Activated B cell treated with CpG ODN at 0.5 μM for 24 hours (primary cell): ENCODE data around the gene EXOSC1. TPM values are rescaled to one million over a fixed set of nuclear protein-coding genes. Genes with fewer than 3 reads are reported as not detected.

ENCODE experiments used
- ATAC-seq: fragments of 200-7000 bp; cut with Tn5 transposase; one replicate; pipeline ENCODE4 v1.10.0; 2021; ENCODE audit warnings: low read depth, mild to moderate bottlenecking, moderate library complexity
- CTCF ChIA-PET: fragments of 350-600 bp; sonication (Branson Sonifier 250); formaldehyde crosslinking; loops from one replicate; lab custom pipeline; 2021; ENCODE audit warnings: antibody characterized with exemption; lab: Charles Lee
- POLR2A ChIA-PET: fragments of 350-600 bp; sonication (Branson Sonifier 250); formaldehyde crosslinking; loops from one replicate; lab custom pipeline; 2021; ENCODE audit warnings: antibody characterized with exemption; lab: Charles Lee
- DNase-seq: peaks from one replicate; pipeline ENCODE4 v3.0.0; 2022
- H3K27ac Mint-ChIP-seq: one replicate; pipeline ENCODE4 v1.8.0; 2020; ENCODE audit warnings: mixed read lengths
- H3K27me3 Mint-ChIP-seq: one replicate; pipeline ENCODE4 v1.8.0; 2021; ENCODE audit warnings: mixed read lengths
- H3K36me3 Mint-ChIP-seq: one replicate; pipeline ENCODE4 v1.8.0; 2021; ENCODE audit warnings: low read depth, mixed read lengths
- H3K4me1 Mint-ChIP-seq: one replicate; pipeline ENCODE4 v1.8.0; 2021; ENCODE audit warnings: mixed read lengths
- H3K4me3 Mint-ChIP-seq: one replicate; pipeline ENCODE4 v1.8.0; 2020; ENCODE audit warnings: mild to moderate bottlenecking, mixed read lengths
- H3K9me3 Mint-ChIP-seq: one replicate; pipeline ENCODE4 v1.8.0; 2020; ENCODE audit warnings: mixed read lengths
- CTCF ChIP-seq: fragments of 200-600 bp; IDR thresholded peaks from one replicate; pipeline ENCODE4 v1.8.0; 2022; ENCODE audit warnings: antibody characterized with exemption, mild to moderate bottlenecking
- intact Hi-C: fragments of 100-400 bp; cut with micrococcal nuclease; formaldehyde crosslinking; loops from one replicate; pipeline ENCODE4 v1.15.1; 2024
- total RNA-seq: library from RNA; stranded (reverse); gene quantifications from 2 replicates; pipeline ENCODE4 v1.2.3, GENCODE V29; 2022

The EXOSC1 gene
- total RNA-seq, 1 donor from 2014 or later = 53.8 TPM

GRCh38 chr10:97466755-97467154 lies 20.9 kb upstream of the EXOSC1 start:
- no peaks in the 10 kb centered on the region for H3K27me3 Mint-ChIP-seq
- ChIA-PET POLR2A (no interaction called here), CTCF (interaction anchor here (1.2 to 3.0 kb wide), 2 partner anchors 85 to 86 kb away, joined by 4 to 19 read pairs; no protein-coding TSS in a partner anchor)
- no peaks in the 10 kb centered on the region for H3K9me3 Mint-ChIP-seq
- H3K36me3 Mint-ChIP-seq = peaks cover 86% of the 10 kb centered on the region
- no peaks in the 10 kb centered on the region for H3K4me1 Mint-ChIP-seq
- DNase-seq = no peak
- H3K4me3 Mint-ChIP-seq = no peak overlapping the region
- no peak for ATAC-seq
- no peak overlapping the region for H3K27ac Mint-ChIP-seq
- intact Hi-C loops = no loop called here
- TF ChIP-seq CTCF = no peak

GRCh38 chr10:97465982-97466381 lies 20.2 kb upstream of the EXOSC1 start:
- intact Hi-C loops = no loop called here
- Mint-ChIP-seq H3K27me3 (no peaks in the 10 kb centered on the region), H3K4me1 (no peaks in the 10 kb centered on the region), H3K4me3 (no peak overlapping the region), H3K27ac (no peak overlapping the region), H3K9me3 (no peaks in the 10 kb centered on the region), H3K36me3 (peaks cover 90% of the 10 kb centered on the region)
- no peak for TF ChIP-seq CTCF
- DNase-seq (no peak), ATAC-seq (no peak)
- CTCF ChIA-PET = interaction anchor here (3.0 kb wide), 1 partner anchor 87 kb away, joined by 19 read pairs; no protein-coding TSS in a partner anchor
- POLR2A ChIA-PET = no interaction called here

GRCh38 chr10:97464226-97464625 lies 18.4 kb upstream of the EXOSC1 start:
- ATAC-seq (no peak), DNase-seq (no peak)
- H3K9me3 Mint-ChIP-seq = no peaks in the 10 kb centered on the region
- CTCF ChIA-PET = interaction anchor here (1.1 to 3.0 kb wide), 2 partner anchors 24 to 88 kb away, joined by 4 to 19 read pairs; no protein-coding TSS in a partner anchor
- intact Hi-C loops = loop anchor here (5.0 kb wide), 1 partner anchor 33 kb away; the partner anchor contains the start of genes MMS19 and UBTD1
- H3K27ac Mint-ChIP-seq = no peak overlapping the region
- H3K4me3 Mint-ChIP-seq = no peak overlapping the region
- no peaks in the 10 kb centered on the region for H3K27me3 Mint-ChIP-seq
- no peak for TF ChIP-seq CTCF
- peaks cover 91% of the 10 kb centered on the region for H3K36me3 Mint-ChIP-seq
- H3K4me1 Mint-ChIP-seq = no peaks in the 10 kb centered on the region
- POLR2A ChIA-PET = interaction anchor here (0.7 kb wide), 1 partner anchor 107 kb away, joined by 4 read pairs; no protein-coding TSS in a partner anchor

- CTCF ChIA-PET = interaction anchor here (1.1 to 3.0 kb wide), 2 partner anchors 25 to 89 kb away, joined by 4 to 19 read pairs; no protein-coding TSS in a partner anchor
- POLR2A ChIA-PET = no interaction called here
- no peak overlapping the region for H3K4me3 Mint-ChIP-seq
- peak; percentile 76 for ATAC-seq
- DNase-seq = no peak
- no peaks in the 10 kb centered on the region for H3K4me1 Mint-ChIP-seq
- no peak for TF ChIP-seq CTCF
- H3K27ac Mint-ChIP-seq = no peak overlapping the region
- peaks cover 91% of the 10 kb centered on the region for H3K36me3 Mint-ChIP-seq
- H3K9me3 Mint-ChIP-seq = no peaks in the 10 kb centered on the region
- H3K27me3 Mint-ChIP-seq = no peaks in the 10 kb centered on the region
- intact Hi-C loops = loop anchor here (1.0 to 5.0 kb wide), 2 partner anchors 34 to 56 kb away; partner anchors contain the start of genes MMS19 and UBTD1
Observed at GRCh38 chr10:97463363-97464132, 17.7 kb upstream of the EXOSC1 start.

GRCh38 chr10:97462309-97462708 lies 16.5 kb upstream of the EXOSC1 start:
- Mint-ChIP-seq H3K27me3 (no peaks in the 10 kb centered on the region), H3K4me3 (no peak overlapping the region), H3K4me1 (no peaks in the 10 kb centered on the region), H3K36me3 (peaks cover 90% of the 10 kb centered on the region), H3K27ac (no peak overlapping the region), H3K9me3 (no peaks in the 10 kb centered on the region)
- ChIA-PET POLR2A (no interaction called here), CTCF (interaction anchor here (1.1 to 1.6 kb wide), 3 partner anchors 91 to 96 kb away, joined by 3 to 5 read pairs (median 3); no protein-coding TSS in a partner anchor)
- intact Hi-C loops = loop anchor here (5.0 kb wide), 1 partner anchor 35 kb away; the partner anchor contains the start of genes MMS19 and UBTD1
- no peak for ATAC-seq
- DNase-seq = no peak
- TF ChIP-seq CTCF = no peak
